ACC112 (cell line): Measurements from ENCODE around the gene TALDO1.

ENCODE experiments used
- H2AFZ ChIP-seq: fragments of 200-600 bp; sonication (generic); one replicate; pipeline ENCODE4 v1.6.0; 2017; ENCODE audit warnings: antibody characterized with exemption, low read length; ENCODE audit not compliant: unreplicated experiment
- H3K27ac ChIP-seq: fragments of 200-600 bp; sonication (generic); 2 replicates; pipeline ENCODE4 v1.5.1; 2014; ENCODE audit warnings: low read depth, mild to moderate bottlenecking, antibody characterized with exemption, low read length, moderate library complexity
- H3K27me3 ChIP-seq: fragments of 200-600 bp; sonication (generic); 2 replicates; pipeline ENCODE4 v1.6.1; 2014; ENCODE audit warnings: mild to moderate bottlenecking, antibody characterized with exemption, low read length, moderate library complexity, mixed read lengths; ENCODE audit not compliant: insufficient read depth
- H3K36me3 ChIP-seq: fragments of 200-600 bp; sonication (generic); 2 replicates; pipeline ENCODE4 v1.6.1; 2016; ENCODE audit warnings: mild to moderate bottlenecking, antibody characterized with exemption, low read length, moderate library complexity, mixed read lengths; ENCODE audit not compliant: insufficient read depth
- H3K4me1 ChIP-seq: fragments of 200-600 bp; sonication (generic); one replicate; pipeline ENCODE4 v1.6.1; 2016; ENCODE audit warnings: low read length, mixed read lengths; ENCODE audit not compliant: insufficient read depth, unreplicated experiment, control insufficient read depth
- H3K4me3 ChIP-seq: fragments of 200-600 bp; sonication (generic); 2 replicates; pipeline ENCODE4 v1.5.1; 2014; ENCODE audit warnings: mild to moderate bottlenecking, low read depth, low read length
- H3K79me2 ChIP-seq: fragments of 200-600 bp; sonication (generic); one replicate; pipeline ENCODE4 v1.6.0; 2016; ENCODE audit warnings: low read length; ENCODE audit not compliant: control insufficient read depth, unreplicated experiment, insufficient read depth

Gene TALDO1

DNA sequence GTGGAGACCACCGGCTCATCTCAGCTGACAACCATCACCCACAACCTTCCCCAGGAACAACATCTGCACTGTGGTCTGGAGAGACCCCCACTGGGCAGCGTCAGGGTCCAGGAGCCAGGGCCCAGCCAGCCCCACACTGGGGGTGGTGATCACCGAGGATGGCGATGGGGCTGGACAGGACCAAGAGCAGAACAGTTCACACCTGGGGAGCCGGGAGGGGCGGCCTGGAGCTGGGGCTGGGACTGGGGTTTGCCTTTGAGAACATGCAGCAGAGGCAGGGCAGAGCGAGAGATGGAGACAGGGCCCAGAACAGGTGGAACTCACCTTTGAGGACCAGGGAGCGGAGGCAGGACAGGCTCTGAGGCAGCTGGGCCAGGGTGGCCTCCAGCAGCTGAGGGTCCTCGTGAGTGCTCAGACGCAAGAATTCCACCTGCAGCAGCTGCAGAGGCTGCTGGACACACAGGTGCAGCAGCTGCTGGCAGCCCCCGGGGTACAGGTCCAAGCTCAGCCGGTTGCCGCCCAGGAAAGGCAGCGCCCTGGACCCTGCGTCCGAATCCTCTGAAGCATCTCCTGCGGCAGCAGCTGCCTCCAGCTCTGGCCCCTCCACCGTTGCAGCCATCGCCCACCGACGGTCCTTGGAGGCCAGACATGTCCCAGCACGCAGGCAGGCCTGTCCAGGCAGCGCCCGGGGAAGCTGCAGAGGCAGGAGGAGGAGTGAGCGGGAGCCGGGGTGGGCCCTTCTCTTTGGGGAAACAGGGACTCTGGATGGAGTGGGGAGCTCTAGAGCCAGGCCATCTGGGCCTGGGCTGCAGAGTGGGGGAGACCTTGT, 56.7 kb downstream of the TALDO1 start:
- Histone ChIP-seq H3K4me1 (peaks cover 10% of the 10 kb centered on the region), H3K27me3 (no peaks in the 10 kb centered on the region), H2AFZ (no peak overlapping the region), H3K4me3 (peak overlapping the region; percentile 80), H3K27ac (no peak overlapping the region), H3K79me2 (peaks cover 11% of the 10 kb centered on the region), H3K36me3 (no peaks in the 10 kb centered on the region)

DNA sequence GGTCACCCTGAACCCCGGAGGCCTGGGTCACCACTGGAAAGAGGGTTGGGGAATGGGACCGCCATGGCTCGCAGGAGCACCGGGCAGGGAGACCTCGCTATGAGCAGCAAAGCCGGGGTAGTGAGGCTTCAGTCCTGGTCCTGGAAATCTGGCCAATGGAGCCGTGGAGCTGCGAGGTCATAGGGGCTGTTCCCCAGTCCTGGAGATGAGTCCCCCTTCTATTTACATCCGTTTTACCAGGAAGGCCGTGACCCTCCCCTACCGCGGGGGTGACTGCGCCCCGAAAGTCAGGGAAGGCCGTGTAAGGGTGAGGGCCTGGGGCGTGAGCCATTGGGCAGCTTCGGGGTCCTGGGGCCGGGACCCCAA, 57.3 kb downstream of the TALDO1 start:
- no peak overlapping the region for H2AFZ ChIP-seq

DNA sequence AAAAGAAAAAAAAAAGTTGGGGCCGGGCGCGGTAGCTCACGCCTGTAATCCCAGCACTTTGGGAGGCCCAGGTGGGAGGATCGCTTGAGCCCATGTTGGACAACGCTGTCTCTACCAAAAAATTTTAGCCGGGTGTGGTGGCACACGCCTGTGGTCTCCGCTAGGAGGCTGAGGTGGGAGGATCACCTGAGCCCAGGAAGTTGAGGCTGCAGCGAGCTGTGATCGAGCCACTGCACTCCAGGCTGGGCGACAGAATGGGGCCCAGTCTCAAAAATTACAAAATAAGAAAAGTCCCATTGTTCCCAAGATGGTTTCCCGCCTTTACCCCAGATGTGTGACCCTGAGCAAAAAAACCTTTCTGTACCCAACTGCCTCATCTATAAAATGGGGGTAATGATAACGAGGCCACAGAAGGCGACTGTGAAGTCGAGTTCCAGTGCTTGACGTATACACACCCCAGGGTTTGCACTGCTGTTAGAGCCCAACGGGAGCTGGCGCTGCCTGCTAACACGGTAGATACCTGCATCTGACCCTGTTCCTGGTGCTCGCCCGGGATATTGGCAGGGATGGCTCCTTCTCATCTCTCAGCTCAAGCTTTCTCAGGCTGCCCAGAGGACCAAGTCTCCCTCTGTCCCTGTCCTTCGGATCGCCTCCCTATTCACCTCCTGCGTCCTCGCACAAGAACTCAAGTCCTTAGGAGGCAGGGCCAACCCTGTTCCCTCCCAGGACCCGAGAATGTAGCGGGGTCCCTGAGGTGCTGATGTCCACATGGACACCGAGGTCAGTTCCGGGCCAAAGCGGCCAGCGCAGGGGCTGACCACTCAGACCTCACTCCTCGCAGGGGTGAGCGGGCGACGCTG, 61.4 kb downstream of the TALDO1 start:
- peaks cover 36% of the 10 kb centered on the region for H3K79me2 ChIP-seq
- H3K4me1 ChIP-seq = peaks cover 22% of the 10 kb centered on the region
- peak overlapping the region; percentile 98 for H3K27ac ChIP-seq
- peaks cover 17% of the 10 kb centered on the region; the same call in 1 of the 2 replicates for H3K36me3 ChIP-seq
- peak overlapping the region; percentile 95 for H3K4me3 ChIP-seq
- no peaks in the 10 kb centered on the region for H3K27me3 ChIP-seq
- H2AFZ ChIP-seq = peak overlapping the region; percentile 36

More for the DNA sequence above, 57.3 kb downstream of the TALDO1 start:
- Histone ChIP-seq H3K4me1 (peaks cover 10% of the 10 kb centered on the region), H3K4me3 (peak overlapping the region; percentile 80), H3K27me3 (no peaks in the 10 kb centered on the region), H3K36me3 (no peaks in the 10 kb centered on the region), H3K27ac (no peak overlapping the region), H3K79me2 (peaks cover 12% of the 10 kb centered on the region)

DNA sequence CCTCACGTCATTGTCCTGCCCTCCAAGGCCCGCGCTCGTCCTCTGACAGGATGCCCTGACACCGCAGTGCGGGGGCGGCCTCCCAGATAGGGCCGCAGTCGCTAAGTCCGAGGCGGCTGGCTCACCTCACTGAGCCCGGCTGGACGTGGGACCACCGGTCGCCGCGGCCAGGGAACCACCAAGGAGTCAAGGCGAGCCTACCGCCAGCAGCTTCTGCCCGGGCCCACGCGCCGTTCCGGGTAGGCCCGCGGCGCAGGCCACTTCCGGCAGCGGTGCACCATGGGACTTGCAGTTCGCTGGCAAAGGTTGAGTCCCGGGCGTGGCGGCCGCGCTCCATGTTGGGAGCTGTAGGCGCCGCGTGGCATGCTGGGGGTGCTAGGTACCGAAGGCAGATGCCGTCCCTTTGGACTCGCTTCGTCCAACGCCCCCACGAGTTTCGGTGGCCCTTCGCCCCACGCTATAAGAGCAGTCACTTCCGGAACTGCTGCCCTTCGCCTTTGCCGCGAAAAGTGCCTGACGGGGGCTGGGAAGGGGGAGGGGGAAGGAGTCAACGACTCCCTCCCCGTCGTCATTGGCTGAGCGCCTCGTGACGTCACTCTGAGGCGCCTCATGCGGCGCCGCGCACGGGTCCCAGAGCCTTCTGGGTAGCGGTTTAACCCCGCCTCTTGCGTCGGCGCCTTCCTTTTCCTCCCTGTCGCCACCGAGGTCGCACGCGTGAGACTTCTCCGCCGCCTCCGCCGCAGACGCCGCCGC, 62.2 kb downstream of the TALDO1 start, which contains the start of gene RPLP2:
RPLP2 (plus strand) TSS at position 681 of the 753 bp plus-strand sequence. CDS start 268 bp downstream, outside the sequence.
- peaks cover 36% of the 10 kb centered on the region for H3K79me2 ChIP-seq
- H3K36me3 ChIP-seq = peaks cover 17% of the 10 kb centered on the region; the same call in 1 of the 2 replicates
- H3K4me3 ChIP-seq = peak within 1 kb of the TSS; percentile 95
- H3K27me3 ChIP-seq = no peaks in the 10 kb centered on the region
- H2AFZ ChIP-seq = peak within 1 kb of the TSS; percentile 36
- peaks cover 16% of the 10 kb centered on the region for H3K4me1 ChIP-seq
- H3K27ac ChIP-seq = peak within 1 kb of the TSS; percentile 98

DNA sequence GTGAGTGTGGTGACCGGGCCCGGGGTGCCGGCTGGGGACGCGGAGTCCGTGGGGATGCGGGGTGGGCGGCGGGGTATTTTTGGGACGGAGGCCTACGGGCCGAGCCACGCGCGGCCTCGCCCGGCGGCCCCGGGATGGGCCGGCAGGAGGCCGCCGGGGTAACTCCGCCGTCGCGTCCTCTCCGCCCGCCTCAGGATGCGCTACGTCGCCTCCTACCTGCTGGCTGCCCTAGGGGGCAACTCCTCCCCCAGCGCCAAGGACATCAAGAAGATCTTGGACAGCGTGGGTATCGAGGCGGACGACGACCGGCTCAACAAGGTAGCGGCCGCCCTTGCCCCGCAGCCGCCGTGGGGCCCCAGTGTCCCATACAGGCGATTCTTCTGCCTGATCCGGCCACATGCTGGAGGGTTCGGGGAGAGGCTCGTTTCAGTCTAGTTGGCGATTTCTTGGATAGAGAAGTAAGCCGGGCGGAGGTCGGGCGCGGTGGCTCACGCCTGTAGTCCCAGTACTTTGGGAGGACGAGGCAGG, 62.8 kb downstream of the TALDO1 start:
- Histone ChIP-seq H3K27ac (peak overlapping the region; percentile 98), H3K4me3 (peak overlapping the region; percentile 95), H3K27me3 (no peaks in the 10 kb centered on the region), H3K79me2 (peaks cover 36% of the 10 kb centered on the region), H3K36me3 (peaks cover 17% of the 10 kb centered on the region; the same call in 1 of the 2 replicates), H2AFZ (no peak overlapping the region), H3K4me1 (peaks cover 16% of the 10 kb centered on the region)

DNA sequence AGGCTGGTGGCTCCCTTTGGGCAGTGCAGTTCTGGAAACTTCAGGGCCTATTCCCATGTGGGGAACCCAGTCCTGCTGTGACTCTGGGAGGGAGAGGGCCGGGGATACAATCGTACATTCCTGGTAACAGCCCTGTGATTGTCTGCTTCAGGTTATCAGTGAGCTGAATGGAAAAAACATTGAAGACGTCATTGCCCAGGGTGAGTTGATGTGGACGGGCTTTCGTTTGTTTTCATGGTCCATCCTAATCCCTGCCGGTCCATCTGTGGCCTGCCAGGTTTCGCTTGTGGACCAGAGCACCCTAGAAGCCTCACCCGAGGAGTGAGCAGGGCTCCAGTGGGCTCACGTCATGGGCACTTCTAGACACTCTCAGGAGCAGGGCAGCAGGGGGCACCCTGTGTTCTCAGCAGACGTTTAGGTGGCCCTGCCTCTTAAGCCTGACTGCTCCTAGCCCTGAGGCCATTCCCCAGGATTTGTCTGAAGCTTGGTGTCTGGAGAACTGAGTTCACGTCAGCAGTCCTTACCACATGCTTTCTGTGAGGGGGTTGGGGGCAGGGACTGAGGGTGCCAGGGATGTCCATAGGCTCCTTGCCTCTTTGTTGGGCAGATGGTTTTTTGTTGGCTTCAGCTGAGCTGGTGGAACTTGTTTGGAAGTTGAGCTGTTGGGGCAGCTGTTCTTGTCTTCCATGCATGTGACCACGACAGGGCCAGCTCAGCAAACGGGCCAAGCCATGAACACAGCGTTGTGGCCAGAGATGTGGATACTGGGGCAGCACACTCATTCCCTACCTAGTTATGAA, 64.4 kb downstream of the TALDO1 start:
- peak overlapping the region; percentile 22; the same call in 1 of the 2 replicates for H3K27ac ChIP-seq
- no peaks in the 10 kb centered on the region for H3K27me3 ChIP-seq
- H3K79me2 ChIP-seq = peaks cover 36% of the 10 kb centered on the region
- H3K4me1 ChIP-seq = peaks cover 16% of the 10 kb centered on the region
- no peak overlapping the region for H2AFZ ChIP-seq
- H3K4me3 ChIP-seq = peak overlapping the region; percentile 95
- peaks cover 17% of the 10 kb centered on the region; the same call in 1 of the 2 replicates for H3K36me3 ChIP-seq

DNA sequence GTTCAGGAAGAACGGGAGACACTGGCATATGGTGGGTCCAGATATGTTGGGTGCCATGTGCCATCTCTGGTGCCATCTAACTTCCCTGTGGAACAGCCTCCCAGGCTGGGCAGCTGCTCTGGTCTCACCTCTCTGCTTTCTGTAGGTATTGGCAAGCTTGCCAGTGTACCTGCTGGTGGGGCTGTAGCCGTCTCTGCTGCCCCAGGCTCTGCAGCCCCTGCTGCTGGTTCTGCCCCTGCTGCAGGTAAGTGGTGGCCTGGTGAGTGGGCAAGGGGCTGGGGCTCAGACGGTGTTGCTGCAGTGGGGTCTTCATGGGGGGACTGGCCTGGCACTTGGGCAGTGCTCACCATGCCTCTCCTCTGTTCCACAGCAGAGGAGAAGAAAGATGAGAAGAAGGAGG, 65.1 kb downstream of the TALDO1 start:
- Histone ChIP-seq H3K4me3 (no peak overlapping the region), H3K79me2 (peaks cover 36% of the 10 kb centered on the region), H3K4me1 (peaks cover 16% of the 10 kb centered on the region), H3K36me3 (peaks cover 17% of the 10 kb centered on the region; the same call in 1 of the 2 replicates), H2AFZ (no peak overlapping the region), H3K27me3 (no peaks in the 10 kb centered on the region), H3K27ac (no peak overlapping the region)

DNA sequence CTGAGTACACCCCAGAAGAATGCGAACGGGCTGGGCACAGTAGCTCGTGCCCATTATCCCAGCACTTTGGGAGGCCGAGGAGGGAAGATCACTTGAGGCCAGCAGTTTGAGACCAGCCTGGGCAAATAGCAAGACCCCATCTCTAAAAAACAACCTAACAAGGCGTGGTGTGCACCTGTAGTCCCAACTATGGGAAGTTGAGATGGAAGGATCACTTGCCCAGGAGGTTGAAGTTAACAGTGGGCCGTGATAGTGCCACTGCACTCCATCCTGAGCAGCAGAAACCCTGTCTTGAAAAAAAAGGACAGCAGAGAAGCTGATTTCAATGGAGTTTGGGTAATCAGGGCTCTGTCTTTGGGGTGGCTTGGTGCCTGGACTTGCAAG, 65.8 kb downstream of the TALDO1 start:
- no peaks in the 10 kb centered on the region for H3K27me3 ChIP-seq
- peaks cover 16% of the 10 kb centered on the region for H3K4me1 ChIP-seq
- H3K4me3 ChIP-seq = no peak overlapping the region
- peaks cover 17% of the 10 kb centered on the region; the same call in 1 of the 2 replicates for H3K36me3 ChIP-seq
- no peak overlapping the region for H3K27ac ChIP-seq
- peaks cover 33% of the 10 kb centered on the region for H3K79me2 ChIP-seq
- H2AFZ ChIP-seq = no peak overlapping the region

DNA sequence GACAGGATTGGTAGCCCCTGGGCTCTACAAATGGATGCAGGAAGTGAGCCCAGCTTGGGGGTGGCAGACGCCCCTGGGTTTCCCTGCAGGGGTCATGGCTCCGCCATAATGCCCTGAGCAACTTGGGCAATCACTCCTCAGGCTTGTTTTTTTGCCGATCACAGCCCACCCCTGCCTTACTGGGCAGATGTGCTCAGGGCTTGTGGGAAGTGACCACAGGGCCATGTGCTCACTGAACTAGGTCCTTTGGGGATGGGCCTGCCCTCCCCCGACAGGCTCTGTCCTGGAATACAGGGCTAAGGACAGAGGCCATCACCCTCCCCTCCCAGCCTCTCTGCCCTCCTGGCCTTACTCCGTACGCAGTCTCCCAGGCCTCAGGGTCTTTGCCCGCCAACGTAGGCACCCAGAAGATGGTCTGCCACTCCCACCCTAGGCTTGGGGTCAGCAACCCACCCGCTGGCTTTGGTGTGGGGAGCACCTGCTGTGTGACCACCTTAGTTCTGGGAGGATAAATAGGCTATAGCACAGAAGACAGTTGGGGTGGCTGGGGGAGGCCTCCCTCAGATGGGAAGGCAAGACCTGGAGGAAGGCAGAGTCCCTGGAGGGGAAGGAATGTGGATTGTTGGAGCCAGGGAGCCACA, 66.3 kb downstream of the TALDO1 start:
- Histone ChIP-seq H3K4me1 (peaks cover 17% of the 10 kb centered on the region), H2AFZ (no peak overlapping the region), H3K27me3 (no peaks in the 10 kb centered on the region), H3K79me2 (peaks cover 29% of the 10 kb centered on the region), H3K36me3 (peaks cover 17% of the 10 kb centered on the region; the same call in 1 of the 2 replicates), H3K4me3 (no peak overlapping the region), H3K27ac (no peak overlapping the region)
